GM19463 (cell line): Measurements from ENCODE around the gene CELF1.

ENCODE experiments used
- ATAC-seq: cut with Tn5 transposase; IDR thresholded peaks from one replicate; pipeline ENCODE4 v1.9.1; 2021; ENCODE audit warnings: mild to moderate bottlenecking, moderate library complexity; ENCODE audit not compliant: unreplicated experiment

Gene CELF1

GRCh38 chr11:47511917-47512316 lies 41.0 kb downstream of the CELF1 start:
- ATAC-seq = no peak

GRCh38 chr11:47510209-47510608 lies 42.7 kb downstream of the CELF1 start:
- ATAC-seq = no peak

- ATAC-seq = peak; percentile 35
Measured at GRCh38 chr11:47509077-47509536, 43.8 kb downstream of the CELF1 start.

- no peak for ATAC-seq
Measured at GRCh38 chr11:47508240-47508957, 44.5 kb downstream of the CELF1 start.

- ATAC-seq = no peak
Measured at GRCh38 chr11:47507563-47508239, 45.2 kb downstream of the CELF1 start.

GRCh38 chr11:47506795-47507562 lies 46.0 kb downstream of the CELF1 start:
- ATAC-seq = no peak

- no peak for ATAC-seq
Measured at GRCh38 chr11:47506373-47506772, 46.6 kb downstream of the CELF1 start.

- ATAC-seq = no peak
Measured at GRCh38 chr11:47504910-47505309, 48.0 kb downstream of the CELF1 start.

GRCh38 chr11:47503227-47503626 lies 49.7 kb downstream of the CELF1 start:
- ATAC-seq = no peak

GRCh38 chr11:47502767-47503166 lies 50.2 kb downstream of the CELF1 start:
- no peak for ATAC-seq

GRCh38 chr11:47501101-47501500 lies 51.8 kb downstream of the CELF1 start:
- ATAC-seq = no peak

- no peak for ATAC-seq
Measured at GRCh38 chr11:47500121-47500520, 52.8 kb downstream of the CELF1 start.

- ATAC-seq = no peak
Measured at GRCh38 chr11:47499614-47500013, 53.3 kb downstream of the CELF1 start.

GRCh38 chr11:47499161-47499560 lies 53.8 kb downstream of the CELF1 start:
- ATAC-seq = no peak

- ATAC-seq = no peak
Measured at GRCh38 chr11:47498584-47499152, 54.3 kb downstream of the CELF1 start.

- ATAC-seq = no peak
Measured at GRCh38 chr11:47498149-47498548, 54.8 kb downstream of the CELF1 start.

GRCh38 chr11:47496808-47497207 lies 56.1 kb downstream of the CELF1 start:
- no peak for ATAC-seq

GRCh38 chr11:47495856-47496217 lies 57.1 kb downstream of the CELF1 start:
- ATAC-seq = no peak

- ATAC-seq = no peak
Measured at GRCh38 chr11:47495011-47495855, 57.7 kb downstream of the CELF1 start.

GRCh38 chr11:47489395-47489755 lies 63.6 kb downstream of the CELF1 start:
- no peak for ATAC-seq
